Thymus (tissue), 11 donors: ENCODE data around the gene NT5DC1. TPM values are rescaled to one million over a fixed set of nuclear protein-coding genes. Genes with fewer than 3 reads are reported as not detected.
A peak's percentile ranks its signal among the peaks of the same experiment; 100 is the strongest.

Experiments used
- DNase-seq, 9 donors: peaks; one replicate each; pipeline ENCODE4 v3.0.0-alpha.2; 2013; ENCODE audit warnings: low spot score in 9 of 9, low read depth in 6 of 9, missing footprints in 1 of 9
- H3K27ac ChIP-seq, 2 donors: one replicate each; pipeline ENCODE4 v1.5.1; 2013; ENCODE audit warnings: control low read depth in 1 of 2, low read depth in 1 of 2, low read length in 1 of 2, mild to moderate bottlenecking in 1 of 2, moderate library complexity in 1 of 2
- H3K27me3 ChIP-seq, 2 donors: one replicate each; pipeline ENCODE4 v1.5.1; 2013; ENCODE audit warnings: low read length in 1 of 2; ENCODE audit not compliant: control insufficient read depth in 2 of 2, insufficient read depth in 1 of 2
- H3K36me3 ChIP-seq, 2 donors: one replicate each; pipeline ENCODE4 v1.5.1; 2013; ENCODE audit warnings: low read length in 1 of 2, mild to moderate bottlenecking in 1 of 2, moderate library complexity in 1 of 2; ENCODE audit not compliant: control insufficient read depth in 2 of 2, insufficient read depth in 2 of 2
- H3K4me1 ChIP-seq, 2 donors: one replicate each; pipeline ENCODE4 v1.5.1; 2013; ENCODE audit warnings: low read length in 2 of 2; ENCODE audit not compliant: control insufficient read depth in 2 of 2, insufficient read depth in 2 of 2
- H3K4me3 ChIP-seq, 2 donors: one replicate each; pipeline ENCODE4 v1.5.1; 2013; ENCODE audit warnings: low read length in 2 of 2, control low read depth in 1 of 2, mild to moderate bottlenecking in 1 of 2
- H3K9me3 ChIP-seq, 2 donors: one replicate each; pipeline ENCODE4 v1.5.1; 2013; ENCODE audit warnings: low read length in 1 of 2, mild to moderate bottlenecking in 1 of 2; ENCODE audit not compliant: control insufficient read depth in 2 of 2, insufficient read depth in 1 of 2
- WGBS: extraction: QIAGEN DNeasy Blood & Tissue Kit; methylation state at CpG from one replicate; pipeline ENCODE4 v1.1.7; 2013; 5-methylcytosine and 5-hydroxymethylcytosine counted together
- polyA plus RNA-seq: library from polyadenylated mRNA; stranded (reverse); fragments of 200-250 nt; gene quantifications from one replicate; pipeline ENCODE4 v1.2.3, GENCODE V29; 2013
- total RNA-seq: library from RNA; stranded (reverse); fragments of 120-200 nt; gene quantifications from one replicate; pipeline ENCODE4 v1.2.4, GENCODE V29; 2013
- donor health status: healthy.

NT5DC1 gene
- total and polyA plus RNA-seq, 2 donors: 14.1 to 15.6 TPM

DNA sequence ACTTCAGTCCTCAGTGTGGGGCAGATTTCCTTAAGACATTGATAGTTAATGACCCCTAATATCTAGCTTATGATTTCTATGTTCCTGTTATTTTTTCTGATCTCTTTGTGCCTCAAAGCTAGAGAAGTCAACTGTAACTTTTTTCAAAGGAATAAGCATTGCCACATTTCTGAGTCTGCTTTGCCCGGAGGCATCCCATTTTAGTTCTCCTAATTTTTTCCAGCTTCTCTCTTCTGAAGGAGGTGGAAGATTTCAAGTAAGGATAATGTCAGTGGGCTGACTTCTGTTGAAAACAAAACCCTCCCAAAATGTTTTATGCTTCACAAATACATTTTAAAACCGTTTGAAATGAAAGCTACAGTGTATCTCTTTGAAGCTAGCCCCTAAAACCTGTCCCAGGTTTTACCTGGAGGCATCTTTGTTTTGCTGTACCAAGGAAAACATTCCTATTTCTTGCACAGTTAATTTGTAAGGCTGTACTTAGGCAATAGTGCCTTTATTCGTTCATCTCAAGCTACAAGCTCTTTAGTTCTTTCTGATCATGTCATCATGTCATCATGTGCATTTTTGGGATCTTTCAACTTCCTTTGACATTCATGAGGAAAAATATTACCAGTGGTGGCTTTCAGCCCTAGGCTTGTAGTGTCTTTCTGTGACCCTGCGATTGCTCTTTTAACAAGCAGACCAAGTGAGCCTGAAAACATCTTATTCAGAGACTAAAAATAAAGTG lies 107.6 kb downstream of the NT5DC1 start:
- no peak for DNase-seq
- Histone ChIP-seq H3K4me3 (no peak overlapping the region), H3K27ac (no peak overlapping the region), H3K36me3 (no peaks in the 10 kb centered on the region), H3K9me3 (no peaks in the 10 kb centered on the region), H3K4me1 (no peaks in the 10 kb centered on the region), H3K27me3 (no peaks in the 10 kb centered on the region)
- WGBS: 98% methylated on average over 4 of the region's 4 CpGs

DNA sequence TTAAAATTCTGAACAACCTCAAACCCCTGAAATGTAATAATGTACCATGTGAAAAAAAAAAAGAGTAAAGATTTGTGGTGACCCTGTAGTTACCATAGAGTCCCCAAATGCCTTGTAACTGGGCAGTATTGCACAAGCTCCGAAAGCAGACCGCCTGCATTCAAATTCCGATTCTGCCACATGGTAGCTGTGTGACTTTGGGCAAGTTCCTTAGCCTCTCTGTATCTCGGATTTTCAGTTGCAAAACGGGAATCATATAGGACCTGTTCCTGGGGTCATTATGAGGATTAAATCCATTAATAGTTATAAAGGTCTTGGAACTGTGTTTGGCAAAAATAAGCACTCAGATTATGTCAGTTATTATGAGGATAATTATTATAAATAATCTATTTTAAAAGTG lies 109.7 kb downstream of the NT5DC1 start:
- Histone ChIP-seq H3K36me3 (no peaks in the 10 kb centered on the region), H3K4me1 (no peaks in the 10 kb centered on the region), H3K4me3 (no peak overlapping the region), H3K27me3 (no peaks in the 10 kb centered on the region), H3K9me3 (no peaks in the 10 kb centered on the region), H3K27ac (no peak overlapping the region)
- WGBS: 98% methylated on average over 5 of the region's 5 CpGs
- no peak for DNase-seq

- H3K9me3 ChIP-seq: no peaks in the 10 kb centered on the region
- DNase-seq: no peak
- WGBS: 80% methylated on average over 3 of the region's 3 CpGs
- no peaks in the 10 kb centered on the region for H3K36me3 ChIP-seq
- no peaks in the 10 kb centered on the region for H3K4me1 ChIP-seq
- H3K27me3 ChIP-seq: no peaks in the 10 kb centered on the region
- no peak overlapping the region for H3K4me3 ChIP-seq
- no peak overlapping the region for H3K27ac ChIP-seq
These were observed 110.2 kb downstream of the NT5DC1 start for GRCh38 chr6:116210750-116211425.

- DNase-seq: no peak
- Histone ChIP-seq H3K4me1 (no peaks in the 10 kb centered on the region), H3K27ac (no peak overlapping the region), H3K27me3 (no peaks in the 10 kb centered on the region), H3K4me3 (no peak overlapping the region), H3K9me3 (no peaks in the 10 kb centered on the region), H3K36me3 (no peaks in the 10 kb centered on the region)
- 98% methylated on average over 1 of the region's 1 CpG for WGBS
These were observed 114.0 kb downstream of the NT5DC1 start for GRCh38 chr6:116214681-116215080.

DNA sequence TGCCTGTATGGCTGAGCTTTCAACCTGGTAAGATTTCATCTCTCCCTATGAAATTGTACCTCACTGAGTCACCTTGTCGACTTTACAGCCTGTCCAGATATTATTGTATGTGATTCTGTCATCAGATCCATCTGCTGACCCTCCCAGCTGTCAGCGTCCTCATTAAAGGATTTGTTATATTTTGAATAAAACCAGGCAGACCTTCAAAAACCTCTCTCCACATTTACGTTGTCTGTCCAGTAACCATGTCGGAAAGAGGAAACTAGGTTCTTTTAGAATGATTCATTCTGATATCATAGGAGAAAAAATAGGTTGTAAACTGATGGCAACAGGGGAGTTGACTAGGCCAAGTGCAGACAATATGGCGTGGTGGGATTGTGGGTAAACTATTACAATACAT lies 114.8 kb downstream of the NT5DC1 start:
- H3K4me3 ChIP-seq: no peak overlapping the region
- H3K27ac ChIP-seq: no peak overlapping the region
- WGBS: 96% methylated on average over 5 of the region's 5 CpGs

GRCh38 chr6:116217069-116217468 lies 116.4 kb downstream of the NT5DC1 start:
- Histone ChIP-seq H3K27me3 (no peaks in the 10 kb centered on the region), H3K9me3 (no peaks in the 10 kb centered on the region), H3K27ac (no peak overlapping the region), H3K4me1 (no peaks in the 10 kb centered on the region), H3K36me3 (no peaks in the 10 kb centered on the region), H3K4me3 (no peak overlapping the region)
- 9% methylated on average over 1 of the region's 1 CpG for WGBS
- DNase-seq: peak in 8 of 9 donors; percentile 14 to 58 (median 24)

More for the DNA sequence above, 114.8 kb downstream of the NT5DC1 start:
- Histone ChIP-seq H3K36me3 (no peaks in the 10 kb centered on the region), H3K27me3 (no peaks in the 10 kb centered on the region), H3K9me3 (no peaks in the 10 kb centered on the region), H3K4me1 (no peaks in the 10 kb centered on the region)
- DNase-seq: no peak

DNA sequence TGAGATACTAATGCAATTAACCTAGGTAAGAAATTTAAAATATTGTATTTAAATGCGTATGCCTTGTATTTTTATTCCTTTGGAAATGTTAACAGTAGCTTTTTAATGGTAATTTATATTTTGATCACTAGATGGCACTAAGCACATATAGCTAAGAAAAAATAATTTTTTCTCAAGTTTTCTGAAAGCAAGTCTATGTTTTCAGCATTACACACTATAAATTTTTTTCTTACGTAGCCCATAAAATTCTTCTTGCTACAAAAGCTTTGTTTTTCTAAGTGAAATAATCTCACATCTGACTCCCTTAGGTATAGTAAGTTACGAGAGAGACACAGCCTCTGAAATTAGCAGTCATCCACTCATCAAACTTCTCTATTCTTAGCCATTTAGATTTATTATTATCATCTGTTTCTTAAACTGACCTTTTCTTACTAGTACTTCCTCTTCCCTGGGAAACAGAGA lies 117.5 kb downstream of the NT5DC1 start:
- peak in 3 of 9 donors; percentile 2 to 21 (median 2) for DNase-seq
- no peaks in the 10 kb centered on the region for H3K36me3 ChIP-seq
- 81% methylated on average over 3 of the region's 3 CpGs for WGBS
- H3K9me3 ChIP-seq: no peaks in the 10 kb centered on the region
- H3K27ac ChIP-seq: no peak overlapping the region
- no peak overlapping the region for H3K4me3 ChIP-seq
- no peaks in the 10 kb centered on the region for H3K4me1 ChIP-seq
- H3K27me3 ChIP-seq: no peaks in the 10 kb centered on the region

DNA sequence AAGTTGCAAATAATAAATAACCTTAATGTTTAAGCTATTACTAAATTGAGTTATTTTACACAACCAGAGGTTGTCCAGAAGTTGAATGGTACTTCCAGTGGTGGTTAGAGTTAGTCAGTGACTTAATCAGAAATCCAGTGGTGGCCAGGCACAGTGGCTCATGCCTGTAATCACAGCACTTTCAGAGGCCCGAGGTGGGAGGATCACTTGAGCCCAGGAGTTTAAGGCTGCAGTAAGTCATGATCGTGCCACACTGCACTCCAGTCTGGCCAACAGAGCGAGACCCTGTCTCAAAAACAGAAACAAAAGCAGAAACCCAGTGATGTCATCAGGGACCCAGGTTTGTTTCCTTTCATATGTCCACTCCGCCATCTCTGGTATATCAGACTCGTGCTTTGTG lies 118.2 kb downstream of the NT5DC1 start:
- 88% methylated on average over 5 of the region's 5 CpGs for WGBS
- no peak for DNase-seq
- no peaks in the 10 kb centered on the region for H3K36me3 ChIP-seq

DNA sequence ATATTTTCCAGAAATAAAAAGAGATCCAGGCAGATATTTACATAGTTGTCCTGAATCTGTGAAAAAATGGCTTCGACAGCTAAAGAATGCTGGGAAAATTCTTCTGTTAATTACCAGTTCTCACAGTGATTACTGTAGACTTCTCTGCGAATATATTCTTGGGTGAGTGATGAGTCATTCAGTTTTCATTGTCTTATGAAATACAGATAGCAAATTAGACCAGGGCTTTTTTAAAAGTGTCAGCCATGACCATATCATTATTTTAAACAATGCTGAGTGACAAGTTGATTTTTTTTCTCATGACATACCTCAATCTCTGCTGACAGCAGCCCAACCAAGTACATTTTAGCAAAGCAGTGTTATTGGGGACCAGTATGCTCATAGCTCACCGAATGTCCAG lies 120.4 kb downstream of the NT5DC1 start:
- no peak overlapping the region for H3K4me3 ChIP-seq
- no peaks in the 10 kb centered on the region for H3K4me1 ChIP-seq
- H3K27ac ChIP-seq: no peak overlapping the region
- WGBS: 98% methylated on average over 3 of the region's 3 CpGs
- no peak for DNase-seq
- H3K36me3 ChIP-seq: no peaks in the 10 kb centered on the region
- H3K27me3 ChIP-seq: no peaks in the 10 kb centered on the region
- no peaks in the 10 kb centered on the region for H3K9me3 ChIP-seq

More for the DNA sequence above, 118.2 kb downstream of the NT5DC1 start:
- Histone ChIP-seq H3K4me3 (no peak overlapping the region), H3K4me1 (no peaks in the 10 kb centered on the region), H3K27me3 (no peaks in the 10 kb centered on the region), H3K9me3 (no peaks in the 10 kb centered on the region), H3K27ac (no peak overlapping the region)
